ENCODE results near the gene MYL10. TPM values are rescaled to one million over a fixed set of nuclear protein-coding genes. Genes with fewer than 3 reads are reported as not detected.
A peak's percentile ranks its signal among the peaks of the same experiment; 100 is the strongest.

MYL10 gene
- total RNA-seq, 1 experiment from 2014 or later, result not detected

GRCh38 chr7:101633511-101633910 lies 4.4 kb upstream of the MYL10 start:
- no peaks in the 10 kb centered on the region for H3K9me2 ChIP-seq (ENCODE audit: insufficient read depth)
- no peak overlapping the region for H3K27ac ChIP-seq
- no peaks in the 10 kb centered on the region for H3K79me2 ChIP-seq (ENCODE audit: low read depth)
- intact Hi-C loops (cut with micrococcal nuclease; ENCODE audit: unreplicated experiment), result no loop called here
- H3K9me3 ChIP-seq (ENCODE audit: insufficient read depth, low read depth), result no peaks in the 10 kb centered on the region
- H3K27me3 ChIP-seq (ENCODE audit: insufficient read depth, low read depth), result no peaks in the 10 kb centered on the region
- peaks cover 23% of the 10 kb centered on the region; the same call in 1 of the 2 replicates for H3F3A ChIP-seq (ENCODE audit: insufficient read depth, low read depth)
- BruUV-seq (replicated peaks), result no TSS peak
- H3K4me2 ChIP-seq, result no peak overlapping the region
- H3K4me1 ChIP-seq (replicated peaks; ENCODE audit: insufficient read depth), result peaks cover 30% of the 10 kb centered on the region
- ChIA-PET POLR2A (ENCODE audit: unreplicated experiment) (no interaction called here), CTCF (no interaction called here)
- TF ChIP-seq, protein P1, sequence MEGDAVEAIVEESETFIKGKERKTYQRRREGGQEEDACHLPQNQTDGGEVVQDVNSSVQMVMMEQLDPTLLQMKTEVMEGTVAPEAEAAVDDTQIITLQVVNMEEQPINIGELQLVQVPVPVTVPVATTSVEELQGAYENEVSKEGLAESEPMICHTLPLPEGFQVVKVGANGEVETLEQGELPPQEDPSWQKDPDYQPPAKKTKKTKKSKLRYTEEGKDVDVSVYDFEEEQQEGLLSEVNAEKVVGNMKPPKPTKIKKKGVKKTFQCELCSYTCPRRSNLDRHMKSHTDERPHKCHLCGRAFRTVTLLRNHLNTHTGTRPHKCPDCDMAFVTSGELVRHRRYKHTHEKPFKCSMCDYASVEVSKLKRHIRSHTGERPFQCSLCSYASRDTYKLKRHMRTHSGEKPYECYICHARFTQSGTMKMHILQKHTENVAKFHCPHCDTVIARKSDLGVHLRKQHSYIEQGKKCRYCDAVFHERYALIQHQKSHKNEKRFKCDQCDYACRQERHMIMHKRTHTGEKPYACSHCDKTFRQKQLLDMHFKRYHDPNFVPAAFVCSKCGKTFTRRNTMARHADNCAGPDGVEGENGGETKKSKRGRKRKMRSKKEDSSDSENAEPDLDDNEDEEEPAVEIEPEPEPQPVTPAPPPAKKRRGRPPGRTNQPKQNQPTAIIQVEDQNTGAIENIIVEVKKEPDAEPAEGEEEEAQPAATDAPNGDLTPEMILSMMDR (conservative IDR thresholded peaks at IDR 0.05), result no peak
- TF ChIP-seq EZH2 (IDR thresholded peaks at IDR 0.05; ENCODE audit: low read depth), result no peak
- no peaks in the 10 kb centered on the region for H4K20me1 ChIP-seq (ENCODE audit: insufficient read depth)
- H3K36me3 ChIP-seq (ENCODE audit: low read depth), result no peaks in the 10 kb centered on the region
- no peak for DNase-seq
- H3K4me3 ChIP-seq, result no peak overlapping the region
- H2AFZ ChIP-seq, result no peak overlapping the region

DNA sequence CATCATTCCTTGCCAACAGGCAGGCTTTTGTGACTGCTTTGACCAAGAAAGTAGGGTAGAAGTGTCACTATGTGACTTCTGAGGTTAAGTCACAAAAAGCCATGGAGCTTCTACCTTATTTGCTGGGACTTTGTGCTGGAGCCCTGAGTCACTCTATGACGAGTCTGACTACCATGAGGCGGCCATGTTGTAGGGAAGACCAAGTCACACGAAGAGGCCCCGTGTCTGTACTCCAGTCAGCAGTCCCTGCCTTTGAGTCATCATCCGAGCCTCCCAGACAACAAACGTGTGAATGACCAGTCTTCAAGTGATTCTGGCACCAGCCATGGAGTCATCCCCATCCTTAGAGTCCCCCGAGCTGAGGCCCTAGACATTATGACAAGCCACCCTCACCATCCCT lies 3.5 kb upstream of the MYL10 start:
- Histone ChIP-seq H3K4me3 (no peak overlapping the region), H3K36me3 (ENCODE audit: low read depth) (no peaks in the 10 kb centered on the region), H3K4me1 (replicated peaks; ENCODE audit: insufficient read depth) (peaks cover 30% of the 10 kb centered on the region), H2AFZ (no peak overlapping the region), H3F3A (ENCODE audit: insufficient read depth, low read depth) (peaks cover 23% of the 10 kb centered on the region; the same call in 1 of the 2 replicates), H3K79me2 (ENCODE audit: low read depth) (no peaks in the 10 kb centered on the region), H3K4me2 (no peak overlapping the region), H3K9me3 (ENCODE audit: insufficient read depth, low read depth) (no peaks in the 10 kb centered on the region), H3K27me3 (ENCODE audit: insufficient read depth, low read depth) (no peaks in the 10 kb centered on the region), H4K20me1 (ENCODE audit: insufficient read depth) (no peaks in the 10 kb centered on the region), H3K27ac (no peak overlapping the region), H3K9me2 (ENCODE audit: insufficient read depth) (no peaks in the 10 kb centered on the region)
- intact Hi-C loops (cut with micrococcal nuclease; ENCODE audit: unreplicated experiment), result no loop called here
- CTCF ChIA-PET, result interaction anchor here (0.6 kb wide), 1 partner anchor 309 kb away, joined by 3 read pairs; no protein-coding TSS in a partner anchor
- no TSS peak for BruUV-seq (replicated peaks)
- TF ChIP-seq EZH2 (IDR thresholded peaks at IDR 0.05; ENCODE audit: low read depth), result no peak
- TF ChIP-seq, protein P1 (conservative IDR thresholded peaks at IDR 0.05), result no peak
- POLR2A ChIA-PET (ENCODE audit: unreplicated experiment), result no interaction called here
- DNase-seq, result no peak

DNA sequence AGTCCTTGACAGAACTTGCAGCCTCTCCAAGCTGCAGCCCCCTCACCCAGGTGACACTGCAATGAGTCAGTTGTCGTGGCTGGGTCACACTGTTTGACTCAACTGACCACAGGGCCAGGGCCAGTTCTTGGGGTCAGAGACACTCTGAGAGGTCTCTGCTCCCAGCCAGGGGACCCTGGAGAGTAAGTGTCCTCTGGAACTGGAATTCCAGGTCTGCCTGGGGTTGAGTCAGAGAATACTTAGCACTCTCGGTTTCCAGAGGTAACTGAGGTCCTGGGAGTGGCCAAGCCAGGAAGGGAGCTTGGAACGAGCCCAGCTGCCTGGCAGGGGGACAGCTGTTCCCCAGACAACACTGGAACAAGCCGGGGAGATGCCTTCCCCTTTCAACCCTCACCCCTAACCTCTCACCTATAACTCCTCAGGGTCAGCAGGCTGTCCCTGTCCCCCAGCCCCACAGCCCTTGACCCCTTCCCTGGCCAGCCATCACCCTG lies 2.2 kb upstream of the MYL10 start:
- intact Hi-C loops (cut with micrococcal nuclease; ENCODE audit: unreplicated experiment), result no loop called here
- ChIA-PET CTCF (interaction anchor here (0.6 kb wide), 1 partner anchor 349 kb away, joined by 3 read pairs; no protein-coding TSS in a partner anchor), POLR2A (ENCODE audit: unreplicated experiment) (interaction anchor here (0.5 to 1.0 kb wide), 2 partner anchors 50 to 169 kb away, joined by 4 to 11 read pairs; no protein-coding TSS in a partner anchor)
- peak; percentile 53 to 69 for DNase-seq
- Histone ChIP-seq H2AFZ (no peak overlapping the region), H3K27ac (peak overlapping the region; percentile 59), H3K9me2 (ENCODE audit: insufficient read depth) (no peaks in the 10 kb centered on the region), H3K4me3 (peak overlapping the region; percentile 16; the same call in 1 of the 2 replicates), H3K9me3 (ENCODE audit: insufficient read depth, low read depth) (no peaks in the 10 kb centered on the region), H3K4me1 (replicated peaks; ENCODE audit: insufficient read depth) (peaks cover 25% of the 10 kb centered on the region), H3F3A (ENCODE audit: insufficient read depth, low read depth) (peaks cover 23% of the 10 kb centered on the region; the same call in 1 of the 2 replicates), H4K20me1 (ENCODE audit: insufficient read depth) (no peaks in the 10 kb centered on the region), H3K27me3 (ENCODE audit: insufficient read depth, low read depth) (no peaks in the 10 kb centered on the region), H3K79me2 (ENCODE audit: low read depth) (no peaks in the 10 kb centered on the region), H3K36me3 (ENCODE audit: low read depth) (no peaks in the 10 kb centered on the region), H3K4me2 (peak overlapping the region; percentile 70)
- no TSS peak for BruUV-seq (replicated peaks)
- TF ChIP-seq, protein P1 (conservative IDR thresholded peaks at IDR 0.05), result no peak
- no peak for TF ChIP-seq EZH2 (IDR thresholded peaks at IDR 0.05; ENCODE audit: low read depth)
